IMR-90 (cell line): Measurements from ENCODE around the gene NEK6.

ENCODE experiments used
- CTCF ChIP-seq: conservative IDR thresholded peaks from 2 replicates; pipeline ENCODE4 v1.5.1; 2012; ENCODE audit warnings: mild to moderate bottlenecking, low read depth, low read length, improper control_type of control experiment
- POLR2A ChIP-seq: IDR thresholded peaks from 2 replicates; pipeline ENCODE4 v1.6.1; 2012; ENCODE audit warnings: mild to moderate bottlenecking, low read depth, low read length
- RCOR1 ChIP-seq: IDR thresholded peaks from 2 replicates; pipeline ENCODE4 v1.6.1; 2012; ENCODE audit warnings: mild to moderate bottlenecking, low read length, improper control_type of control experiment; ENCODE audit not compliant: insufficient replicate concordance

GRCh38 chr9:124214116-124214515 is 43.6 kb upstream of the NEK6 start:
- TF ChIP-seq CTCF (no peak), POLR2A (no peak), RCOR1 (no peak)
